Testis (tissue), 2 donors: Measurements from ENCODE around the gene TCERG1L.

Experiments used
- CTCF ChIP-seq, 3 experiments: fragments of 450-650 bp in 2 of 3; fragments of 200-600 bp in 1 of 3; sonication (generic) in 1 of 3; IDR thresholded peaks; one replicate each; pipeline ENCODE4 v1.5.1; 2016 to 2019; ENCODE audit warnings: antibody characterized with exemption in 3 of 3, mild to moderate bottlenecking in 2 of 3, moderate library complexity in 1 of 3
- POLR2A ChIP-seq: fragments of 450-650 bp; IDR thresholded peaks from one replicate; pipeline ENCODE4 v1.6.1; 2017; ENCODE audit warnings: antibody characterized with exemption, mild to moderate bottlenecking, moderate library complexity

DNA sequence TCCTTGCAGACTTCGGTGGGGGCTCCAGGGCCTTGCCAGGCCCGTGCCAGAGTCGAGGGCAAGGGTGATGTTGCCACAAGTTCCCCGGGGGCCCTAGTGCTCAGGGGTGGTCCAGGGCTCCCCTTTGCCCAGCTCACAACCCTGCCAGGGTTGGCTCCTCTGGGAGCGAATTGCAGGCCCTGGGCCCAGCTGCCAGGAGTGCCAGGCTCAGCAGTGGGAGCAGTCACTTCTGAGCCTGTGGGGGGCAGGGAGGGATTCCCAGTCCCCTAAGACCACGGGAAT, 43.8 kb downstream of the TCERG1L start:
- TF ChIP-seq CTCF (IDR thresholded peaks at IDR 0.05) (no peak), POLR2A (no peak)
